H9 (cell line): ENCODE results near the gene PARK7. TPM values are rescaled to one million over a fixed set of nuclear protein-coding genes. Genes with fewer than 3 reads are reported as not detected.

Experiments
- DNase-seq: peaks from one replicate; pipeline ENCODE4 v3.0.0-alpha.2; 2017
- H2AFZ ChIP-seq: one replicate; pipeline ENCODE4 v1.6.1; 2013; ENCODE audit warnings: mild to moderate bottlenecking, low read length, control low read depth, moderate library complexity
- H2AK5ac ChIP-seq: 2 replicates; pipeline ENCODE4 v1.6.1; 2013; ENCODE audit warnings: low read length, control low read depth, mixed read lengths; ENCODE audit not compliant: insufficient read length
- H2BK120ac ChIP-seq: one replicate; pipeline ENCODE4 v1.6.1; 2013; ENCODE audit warnings: low read depth, mild to moderate bottlenecking, low read length, control low read depth, inconsistent platforms; ENCODE audit not compliant: poor library complexity, severe bottlenecking
- H2BK12ac ChIP-seq: 2 replicates; pipeline ENCODE4 v1.6.1; 2013; ENCODE audit warnings: low read length, control low read depth, mixed read lengths, low read depth; ENCODE audit not compliant: insufficient read length
- H2BK15ac ChIP-seq: 2 replicates; pipeline ENCODE4 v1.6.1; 2013; ENCODE audit warnings: low read depth, low read length, control low read depth
- H2BK20ac ChIP-seq: one replicate; pipeline ENCODE4 v1.6.1; 2013; ENCODE audit warnings: low read depth, mild to moderate bottlenecking, low read length, control low read depth, inconsistent platforms; ENCODE audit not compliant: poor library complexity, severe bottlenecking
- H2BK5ac ChIP-seq: 2 replicates; pipeline ENCODE4 v1.6.1; 2013; ENCODE audit warnings: low read length, control low read depth, mixed read lengths; ENCODE audit not compliant: insufficient read length
- H3K14ac ChIP-seq: 2 replicates; pipeline ENCODE4 v1.6.1; 2013; ENCODE audit warnings: low read length, control low read depth; ENCODE audit not compliant: insufficient read depth
- H3K18ac ChIP-seq: 2 replicates; pipeline ENCODE4 v1.6.1; 2013; ENCODE audit warnings: low read depth, mild to moderate bottlenecking, mixed read lengths, low read length, control low read depth; ENCODE audit not compliant: insufficient read length
- H3K23ac ChIP-seq: 2 replicates; pipeline ENCODE4 v1.6.1; 2013; ENCODE audit warnings: low read length, control low read depth, mixed read lengths, low read depth; ENCODE audit not compliant: insufficient read length
- H3K23me2 ChIP-seq: 2 replicates; pipeline ENCODE4 v1.6.1; 2013; ENCODE audit warnings: low read depth, mild to moderate bottlenecking, mixed read lengths, low read length, control low read depth; ENCODE audit not compliant: insufficient read length, poor library complexity, severe bottlenecking
- H3K27ac ChIP-seq: 2 replicates; pipeline ENCODE4 v1.5.1; 2013; ENCODE audit warnings: low read length, control low read depth, mixed read lengths, low read depth; ENCODE audit not compliant: insufficient read length
- H3K27me3 ChIP-seq: 2 replicates; pipeline ENCODE4 v1.6.1; 2013; ENCODE audit warnings: low read length, control low read depth, inconsistent platforms; ENCODE audit not compliant: insufficient read depth
- H3K4ac ChIP-seq: 2 replicates; pipeline ENCODE4 v1.6.1; 2013; ENCODE audit warnings: low read depth, mild to moderate bottlenecking, control low read depth, inconsistent platforms, low read length, moderate library complexity
- H3K4me1 ChIP-seq: 2 replicates; pipeline ENCODE4 v1.6.1; 2013; ENCODE audit warnings: low read length, control low read depth, inconsistent platforms; ENCODE audit not compliant: insufficient read depth
- H3K4me2 ChIP-seq: 2 replicates; pipeline ENCODE4 v1.6.1; 2013; ENCODE audit warnings: low read length, control low read depth, mixed read lengths; ENCODE audit not compliant: insufficient read length, insufficient read depth
- H3K56ac ChIP-seq: 2 replicates; pipeline ENCODE4 v1.6.1; 2013; ENCODE audit warnings: low read depth, mild to moderate bottlenecking, mixed read lengths, low read length, control low read depth; ENCODE audit not compliant: insufficient read length
- H3K79me1 ChIP-seq: 2 replicates; pipeline ENCODE4 v1.6.1; 2013; ENCODE audit warnings: low read depth, mild to moderate bottlenecking, moderate library complexity, low read length, control low read depth, inconsistent platforms; ENCODE audit not compliant: insufficient read depth, poor library complexity, severe bottlenecking
- H3K79me2 ChIP-seq: 2 replicates; pipeline ENCODE4 v1.6.1; 2013; ENCODE audit warnings: low read length, control low read depth, inconsistent platforms; ENCODE audit not compliant: insufficient read depth
- H3K9ac ChIP-seq: 2 replicates; pipeline ENCODE4 v1.6.1; 2013; ENCODE audit warnings: low read length, control low read depth, mixed read lengths; ENCODE audit not compliant: insufficient read length; ENCODE audit errors: extremely low read depth
- H3K9me3 ChIP-seq: one replicate; pipeline ENCODE4 v1.6.1; 2013; ENCODE audit warnings: low read depth, low read length, inconsistent platforms; ENCODE audit not compliant: control insufficient read depth
- H3T11ph ChIP-seq: one replicate; pipeline ENCODE4 v1.6.1; 2013; ENCODE audit warnings: mild to moderate bottlenecking, low read length, control low read depth, inconsistent platforms
- H4K20me1 ChIP-seq: one replicate; pipeline ENCODE4 v1.6.1; 2013; ENCODE audit not compliant: control insufficient read depth, insufficient read length, insufficient read depth
- H4K5ac ChIP-seq: 2 replicates; pipeline ENCODE4 v1.6.1; 2013; ENCODE audit warnings: low read depth, mild to moderate bottlenecking, mixed read lengths, low read length, control low read depth; ENCODE audit not compliant: insufficient read length
- H4K8ac ChIP-seq: replicated peaks from 2 replicates; pipeline ENCODE4 v1.6.1; 2013; ENCODE audit warnings: low read length, control low read depth, mixed read lengths, low read depth; ENCODE audit not compliant: insufficient read length
- H4K91ac ChIP-seq: 2 replicates; pipeline ENCODE4 v1.6.1; 2013; ENCODE audit warnings: low read depth, mild to moderate bottlenecking, moderate library complexity, mixed read lengths, low read length, control low read depth; ENCODE audit not compliant: insufficient read length
- H3K27ac Mint-ChIP-seq, 3 experiments: 2 replicates in 2 of 3; 3 replicates in 1 of 3; pipeline ENCODE4 v1.8.0; 2020 to 2021; ENCODE audit warnings: mixed read lengths in 3 of 3, mild to moderate bottlenecking in 1 of 3, moderate library complexity in 1 of 3
- H3K27me3 Mint-ChIP-seq: 2 replicates; pipeline ENCODE4 v1.8.0; 2021; ENCODE audit warnings: low read depth, mild to moderate bottlenecking, moderate library complexity, mixed read lengths
- H3K36me3 Mint-ChIP-seq, 3 experiments: 2 replicates in 2 of 3; 3 replicates in 1 of 3; pipeline ENCODE4 v1.8.0; 2020 to 2021; ENCODE audit warnings: low read depth in 3 of 3, mixed read lengths in 3 of 3; ENCODE audit not compliant: insufficient read depth in 1 of 3
- H3K4me1 Mint-ChIP-seq, 2 experiments: 2 replicates each; pipeline ENCODE4 v1.8.0; 2020; ENCODE audit warnings: mixed read lengths in 2 of 2
- H3K4me3 Mint-ChIP-seq, 2 experiments: 2 replicates in 1 of 2; 3 replicates in 1 of 2; pipeline ENCODE4 v1.8.0; 2020 to 2021; ENCODE audit warnings: mild to moderate bottlenecking in 2 of 2, mixed read lengths in 2 of 2, moderate library complexity in 1 of 2
- H3K9me3 Mint-ChIP-seq, 2 experiments: 2 replicates in 1 of 2; 3 replicates in 1 of 2; pipeline ENCODE4 v1.8.0; 2020; ENCODE audit warnings: mild to moderate bottlenecking in 2 of 2, mixed read lengths in 2 of 2, moderate library complexity in 1 of 2
- WGBS: extraction: QIAGEN DNeasy Blood & Tissue Kit; methylation state at CpG from one replicate; pipeline ENCODE4 v1.1.7; 2013; ENCODE audit warnings: missing lambda C conversion rate, low lambda C conversion rate, mixed read lengths; ENCODE audit not compliant: insufficient read length; ENCODE audit errors: extremely low coverage; 5-methylcytosine and 5-hydroxymethylcytosine counted together
- total RNA-seq: library from RNA; stranded (reverse); gene quantifications from 2 replicates; pipeline ENCODE4 v1.2.1, GENCODE V29; 2021
- TF ChIP-seq, protein P1 (sequence below): fragments of 200-600 bp; sonication (generic); conservative IDR thresholded peaks from 3 replicates; pipeline ENCODE4 v1.8.0; 2021; ENCODE audit warnings: antibody characterized with exemption, mild to moderate bottlenecking

The PARK7 gene
- total RNA-seq, 1 experiment from 2014 or later: 370 TPM

DNA sequence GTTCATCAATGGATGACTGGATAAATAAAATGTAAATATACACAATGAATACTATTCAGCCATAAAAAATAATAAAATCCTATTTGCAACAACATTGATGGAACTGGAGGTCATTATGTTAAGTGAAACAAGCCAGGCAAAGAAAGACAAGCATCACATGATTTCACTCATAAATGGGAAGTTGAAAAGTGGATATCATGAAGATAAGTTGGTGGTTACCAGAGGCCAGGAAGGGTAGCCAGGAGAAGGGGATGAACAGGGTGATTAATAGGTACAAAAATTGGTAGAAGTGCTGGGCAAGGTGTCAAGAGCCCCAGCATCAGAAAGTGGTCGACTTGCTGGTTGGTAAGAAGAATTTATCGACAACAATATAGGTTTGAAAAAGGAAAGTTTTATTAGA lies 1.3 kb upstream of the PARK7 start:
- TF ChIP-seq, protein P1, sequence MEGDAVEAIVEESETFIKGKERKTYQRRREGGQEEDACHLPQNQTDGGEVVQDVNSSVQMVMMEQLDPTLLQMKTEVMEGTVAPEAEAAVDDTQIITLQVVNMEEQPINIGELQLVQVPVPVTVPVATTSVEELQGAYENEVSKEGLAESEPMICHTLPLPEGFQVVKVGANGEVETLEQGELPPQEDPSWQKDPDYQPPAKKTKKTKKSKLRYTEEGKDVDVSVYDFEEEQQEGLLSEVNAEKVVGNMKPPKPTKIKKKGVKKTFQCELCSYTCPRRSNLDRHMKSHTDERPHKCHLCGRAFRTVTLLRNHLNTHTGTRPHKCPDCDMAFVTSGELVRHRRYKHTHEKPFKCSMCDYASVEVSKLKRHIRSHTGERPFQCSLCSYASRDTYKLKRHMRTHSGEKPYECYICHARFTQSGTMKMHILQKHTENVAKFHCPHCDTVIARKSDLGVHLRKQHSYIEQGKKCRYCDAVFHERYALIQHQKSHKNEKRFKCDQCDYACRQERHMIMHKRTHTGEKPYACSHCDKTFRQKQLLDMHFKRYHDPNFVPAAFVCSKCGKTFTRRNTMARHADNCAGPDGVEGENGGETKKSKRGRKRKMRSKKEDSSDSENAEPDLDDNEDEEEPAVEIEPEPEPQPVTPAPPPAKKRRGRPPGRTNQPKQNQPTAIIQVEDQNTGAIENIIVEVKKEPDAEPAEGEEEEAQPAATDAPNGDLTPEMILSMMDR: no peak
- Histone ChIP-seq H3K79me1 (peaks cover 2% of the 10 kb centered on the region), H3K23ac (no peak overlapping the region), H2BK120ac (no peak overlapping the region), H3K9ac (no peak overlapping the region), H3K18ac (no peak overlapping the region), H4K5ac (no peak overlapping the region), H3K56ac (no peak overlapping the region), H3K4ac (no peak overlapping the region), H4K20me1 (no peaks in the 10 kb centered on the region), H2BK15ac (no peak overlapping the region), H3K27ac (no peak overlapping the region), H4K8ac (no peak overlapping the region), H4K91ac (no peak overlapping the region), H3K27me3 (no peaks in the 10 kb centered on the region), H3K79me2 (peaks cover 3% of the 10 kb centered on the region; the same call in 1 of the 2 replicates), H2BK12ac (no peak overlapping the region), H3K4me2 (peak overlapping the region; percentile 96), H2AFZ (no peak overlapping the region), H3K14ac (no peak overlapping the region), H2BK20ac (no peak overlapping the region), H2AK5ac (no peak overlapping the region), H3K4me1 (no peaks in the 10 kb centered on the region), H3K9me3 (no peaks in the 10 kb centered on the region), H3K23me2 (peaks cover 2% of the 10 kb centered on the region), H2BK5ac (no peak overlapping the region), H3T11ph (no peak overlapping the region)
- peaks cover 22 to 34% (median 24%) of the 10 kb centered on the region in 3 experiments for H3K36me3 Mint-ChIP-seq
- no CpG with 5 or more reads among the region's 2 CpGs for WGBS
- DNase-seq: no peak
- no peaks in the 10 kb centered on the region for H3K9me3 Mint-ChIP-seq
- no peak overlapping the region for H3K27ac Mint-ChIP-seq
- peak overlapping the region; percentile 97 for H3K4me3 Mint-ChIP-seq
- no peaks in the 10 kb centered on the region; the same call in 1 of the 2 replicates for H3K27me3 Mint-ChIP-seq
- peaks cover 15 to 20% of the 10 kb centered on the region in 2 experiments for H3K4me1 Mint-ChIP-seq
